Pulmonary artery endothelial cell (primary cell): ENCODE measurements around the gene HOXB3. TPM values are rescaled to one million over a fixed set of nuclear protein-coding genes. Genes with fewer than 3 reads are reported as not detected.
"Not testable (repeated sequence)": the region's sequence is repeated elsewhere in the genome, so short reads cannot be mapped to it uniquely, and the experiment has no call there.

Experiments used
- DNase-seq: peaks from one replicate; pipeline ENCODE4 v3.0.0-alpha.2; 2011; ENCODE audit warnings: low read depth, low spot score
- total RNA-seq: library from RNA; depleted of rRNA; stranded (reverse); fragments of >200 nt; gene quantifications from 2 replicates; pipeline ENCODE4 v1.2.3, GENCODE V29; 2014

The HOXB3 gene
- total RNA-seq, 1 donor from 2014 or later = 6.9 TPM

DNA sequence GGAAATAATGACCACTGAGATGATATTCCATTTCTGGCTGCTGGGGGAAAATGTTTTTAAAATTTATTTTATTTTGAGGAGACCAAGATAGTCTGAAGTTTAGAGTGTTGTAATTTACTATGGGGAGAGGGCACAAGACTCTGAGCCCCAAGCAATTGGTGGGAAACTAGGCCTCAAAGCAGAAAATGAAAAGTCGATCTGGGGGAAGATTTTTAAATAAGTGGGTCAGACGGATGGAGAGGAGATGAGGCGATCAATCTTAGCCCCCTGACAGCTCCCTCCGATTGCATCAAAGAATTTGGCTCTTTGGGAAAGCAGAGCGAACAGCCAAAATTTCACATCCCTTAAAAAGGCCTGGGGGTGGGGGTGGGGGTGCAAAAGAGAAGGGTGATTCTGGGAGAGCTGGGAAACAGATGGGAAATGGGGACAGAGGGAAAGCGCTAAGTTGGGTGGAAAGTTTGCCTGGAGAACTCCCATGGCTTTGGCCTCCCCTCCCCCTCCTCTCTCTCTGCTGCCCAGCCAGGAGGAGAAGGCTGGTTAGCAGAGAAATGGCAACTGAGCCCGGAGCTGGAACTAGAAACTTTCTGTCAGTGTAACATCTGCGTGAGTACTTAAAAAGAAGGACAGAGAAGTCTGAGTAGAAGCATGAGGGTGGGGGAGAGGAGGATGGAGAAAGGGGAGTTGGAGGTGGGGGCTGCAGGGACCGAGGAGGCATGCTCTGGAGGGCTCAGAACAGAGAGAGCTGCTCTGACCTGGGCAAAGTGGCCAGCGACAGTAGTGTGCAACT, 43.7 kb downstream of the HOXB3 start:
- DNase-seq = no peak

DNA sequence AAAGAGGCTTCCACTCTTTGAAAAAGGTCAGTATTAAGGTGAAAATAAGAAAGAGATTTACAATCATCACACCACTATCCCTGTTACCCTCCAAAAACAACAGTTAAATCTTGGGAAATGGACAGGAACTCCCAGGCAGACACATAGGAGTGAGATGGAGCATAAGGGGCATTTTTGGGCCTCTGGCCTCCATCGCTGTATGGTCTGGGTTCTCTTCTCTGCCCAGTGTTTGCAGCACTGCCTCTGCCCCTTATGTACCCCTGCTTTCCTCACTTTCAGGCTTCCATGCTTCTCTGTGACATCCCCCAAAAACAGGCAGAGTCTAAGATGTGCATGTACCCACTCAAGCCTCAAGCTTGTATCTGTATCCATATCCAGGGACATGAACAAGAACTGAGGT, 44.5 kb downstream of the HOXB3 start:
- DNase-seq = no peak

DNA sequence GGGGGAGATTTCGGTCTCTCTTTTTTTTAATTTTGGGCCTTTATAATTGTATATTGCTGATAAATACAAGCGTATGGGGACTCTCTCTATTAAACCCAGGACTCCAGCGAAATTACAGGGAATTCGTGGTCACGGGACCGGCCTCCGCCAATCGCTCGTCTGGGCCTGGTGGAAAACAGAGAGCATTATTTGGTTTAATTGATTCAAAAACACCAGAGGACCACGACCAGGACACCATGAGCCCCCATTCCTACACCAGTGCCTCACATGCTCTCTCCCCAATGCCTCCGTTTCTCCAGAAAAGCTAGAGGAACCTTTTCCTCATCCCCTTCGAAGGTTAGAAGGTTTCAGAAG, 45.0 kb downstream of the HOXB3 start, which contains the start of gene HOXB2:
Gene HOXB2, minus strand, starts transcription at position 88 of the 354 bp plus-strand sequence. CDS start 198 bp downstream, outside the sequence.
- DNase-seq = no peak

DNA sequence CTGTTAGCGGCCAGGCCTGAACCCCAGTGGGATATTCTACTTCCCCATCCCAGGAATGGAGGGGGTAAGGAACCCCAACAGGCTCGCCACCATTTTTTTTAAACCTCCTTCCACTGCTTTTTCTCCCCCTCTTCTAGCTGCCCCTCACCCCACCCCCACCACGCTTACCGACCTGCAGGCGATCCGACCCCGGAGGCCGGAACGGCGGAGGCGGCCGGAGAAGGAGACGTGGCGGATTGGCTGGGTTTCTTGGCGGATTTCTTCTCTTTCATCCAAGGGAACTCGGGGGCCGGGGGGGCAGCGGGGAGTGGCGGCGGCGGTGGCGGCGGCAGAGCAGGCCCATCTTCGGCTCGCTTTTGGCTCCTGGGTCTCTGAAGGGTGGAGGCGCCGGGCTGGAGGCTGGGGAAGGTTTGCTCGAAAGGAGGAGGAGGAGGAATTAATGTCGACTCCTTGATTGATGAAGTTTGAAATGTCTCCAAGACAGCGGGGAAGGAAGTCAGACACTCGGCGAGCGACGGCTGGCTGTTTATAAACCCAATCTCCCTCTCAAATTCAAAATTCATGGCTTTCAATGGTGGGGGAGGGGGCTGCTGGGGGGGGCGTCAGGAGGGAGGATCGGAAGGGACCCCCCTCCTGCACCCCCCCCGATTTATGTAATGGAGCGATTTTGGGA, 45.6 kb downstream of the HOXB3 start:
- DNase-seq = peak; percentile 47

DNA sequence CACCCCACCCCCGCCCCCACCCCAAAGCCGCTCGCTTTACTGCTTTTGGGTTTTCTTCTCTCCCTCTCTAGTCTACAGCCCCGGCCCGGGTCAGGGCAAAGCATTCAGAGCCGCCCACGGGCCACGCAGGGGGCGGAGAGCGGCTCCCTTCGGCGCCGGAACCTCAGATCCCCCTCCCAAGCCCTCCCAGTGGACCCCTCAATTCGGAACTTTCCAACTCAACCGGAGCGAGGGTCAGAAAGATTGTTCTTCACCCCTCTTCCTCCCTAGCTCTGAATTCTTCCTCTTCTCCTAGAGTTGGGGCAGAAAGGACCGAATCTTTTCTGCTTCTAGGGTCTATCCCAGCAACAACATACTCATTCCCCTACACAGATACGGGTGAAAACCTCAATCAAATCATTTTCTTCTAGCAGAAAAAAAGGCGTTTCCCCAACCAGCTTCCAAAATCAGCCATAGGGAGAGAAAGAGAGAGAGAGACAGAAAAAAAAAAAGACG, 46.1 kb downstream of the HOXB3 start:
- no peak for DNase-seq

DNA sequence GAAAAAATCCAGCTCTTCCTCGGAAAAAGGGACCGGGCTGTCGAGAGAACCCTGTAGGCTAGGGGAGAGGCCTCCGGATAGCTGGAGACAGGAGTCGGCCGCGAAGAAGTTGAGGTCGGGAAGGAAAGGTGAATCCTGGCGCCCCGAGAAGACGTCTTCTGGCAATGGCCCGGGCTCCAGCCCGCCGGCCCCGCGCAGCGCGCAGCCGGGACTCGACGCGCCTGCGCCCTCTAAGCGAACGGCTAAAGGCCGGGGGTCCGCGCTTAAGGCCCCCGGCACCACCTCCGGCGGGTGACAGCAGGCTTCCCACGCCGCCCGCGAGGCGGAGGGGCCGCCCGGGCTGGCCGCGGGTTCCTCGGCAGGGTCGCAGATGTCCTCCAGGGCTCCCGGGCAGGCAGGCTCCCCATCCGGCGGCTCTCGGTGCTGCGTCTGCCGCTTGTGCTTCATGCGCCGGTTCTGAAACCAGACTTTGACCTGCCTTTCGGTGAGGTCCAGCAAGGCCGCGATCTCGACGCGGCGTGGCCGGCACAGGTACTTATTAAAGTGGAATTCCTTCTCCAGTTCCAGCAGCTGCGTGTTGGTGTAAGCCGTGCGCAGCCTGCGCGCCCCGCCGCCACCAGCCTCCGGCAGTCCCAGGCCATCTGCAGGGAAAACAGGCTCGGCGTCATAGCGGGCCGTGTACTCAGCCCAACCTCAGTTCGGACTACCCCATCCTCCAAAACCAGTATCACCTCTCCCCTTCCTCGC, 46.8 kb downstream of the HOXB3 start:
- no peak for DNase-seq

DNA sequence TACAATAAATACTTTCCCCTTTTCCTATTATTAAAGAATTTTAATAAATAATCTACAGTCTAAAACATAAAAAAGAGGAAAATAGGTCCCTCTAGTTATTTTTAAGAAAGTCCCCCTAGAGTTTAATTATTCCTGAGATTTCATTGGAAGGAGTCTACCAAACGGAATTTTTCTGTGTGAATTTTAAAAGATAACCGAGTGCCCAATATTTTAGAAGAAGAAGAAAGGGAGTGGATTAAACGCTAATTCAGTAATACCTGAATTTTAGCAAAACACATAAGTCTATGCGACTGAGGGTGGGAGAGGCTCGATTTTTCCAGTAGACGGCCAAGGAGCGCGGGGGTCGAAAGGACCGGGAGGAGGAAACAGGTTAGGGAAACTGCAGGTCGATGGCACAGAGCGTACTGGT, 47.3 kb downstream of the HOXB3 start:
- DNase-seq = no peak

DNA sequence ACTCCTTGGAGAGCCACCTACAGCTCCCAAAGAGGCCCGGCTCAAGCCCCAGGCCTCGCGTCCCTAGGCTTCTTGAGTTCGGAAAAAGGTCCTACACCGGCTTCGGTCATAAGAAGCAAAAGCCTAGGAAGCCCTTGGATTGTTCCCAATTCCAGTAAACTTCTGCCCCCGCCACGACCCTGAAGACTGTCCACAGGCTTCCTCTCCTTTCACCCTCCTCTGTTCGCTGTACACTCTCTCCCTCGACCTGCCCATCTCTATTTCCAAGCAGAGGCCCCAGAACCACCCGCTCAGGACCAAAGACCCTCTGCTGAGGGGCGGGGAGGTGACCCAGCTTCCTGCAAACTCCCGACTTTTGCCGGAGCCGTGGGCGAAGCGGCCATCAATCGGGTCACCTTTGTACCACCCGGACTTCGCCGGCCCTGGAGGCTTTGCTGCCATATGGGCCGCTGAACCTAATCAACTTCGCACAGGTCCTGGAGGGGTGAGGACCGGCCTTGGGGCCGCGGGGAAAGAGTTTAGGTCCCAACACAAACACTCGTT, 47.9 kb downstream of the HOXB3 start:
- no peak for DNase-seq

DNA sequence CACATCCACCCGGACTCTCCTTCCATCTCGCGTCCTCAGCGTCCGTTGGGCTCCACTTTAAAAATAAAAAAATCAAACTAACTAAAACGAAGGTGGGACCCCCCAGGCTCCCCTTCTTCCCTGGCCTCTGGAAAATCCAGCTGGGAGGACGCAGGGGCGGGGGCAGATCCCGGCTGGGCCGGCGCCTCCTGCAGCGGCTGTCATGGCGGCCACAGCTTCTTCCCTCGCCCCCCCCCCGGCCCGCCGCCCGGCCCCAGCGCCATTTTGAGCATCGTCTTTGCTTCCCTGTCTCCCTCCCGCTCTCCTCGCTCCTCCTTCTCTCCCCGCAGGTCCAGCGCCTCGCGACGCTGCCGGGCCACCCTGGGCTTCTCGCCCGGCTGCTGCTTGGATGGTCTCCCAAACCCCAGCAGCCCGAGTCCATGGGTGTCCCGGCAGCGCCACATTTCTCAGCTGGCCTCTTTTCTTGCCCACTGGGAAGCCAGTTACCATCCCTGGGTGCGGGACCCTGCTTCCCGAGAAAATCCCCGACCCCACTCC, 48.4 kb downstream of the HOXB3 start:
- no peak for DNase-seq

DNA sequence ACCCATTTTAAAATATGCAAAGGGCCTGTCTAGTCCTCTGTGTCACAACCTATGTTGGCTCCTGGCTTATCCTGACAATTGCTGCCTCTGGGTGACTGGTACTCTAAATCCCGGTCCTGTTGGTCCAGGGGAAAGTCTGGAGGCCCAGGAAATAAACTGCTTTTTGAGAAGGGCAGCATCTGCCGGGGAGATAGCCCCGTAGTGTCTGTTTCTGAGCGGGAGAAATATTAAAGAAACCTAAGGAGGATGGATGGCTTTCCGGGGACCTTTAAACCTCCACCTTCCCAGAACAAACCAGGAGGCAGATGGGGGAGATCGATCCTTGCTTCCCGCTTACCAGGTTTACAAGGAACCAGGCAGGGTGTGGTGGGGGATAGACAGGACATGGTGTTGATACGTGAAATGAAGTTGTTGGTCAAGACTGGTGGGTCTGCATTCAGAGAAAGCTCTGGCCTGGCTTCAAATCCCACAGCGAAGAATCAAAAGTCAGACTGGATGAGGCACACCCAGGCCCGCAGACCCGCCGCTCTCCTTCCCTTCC, 48.9 kb downstream of the HOXB3 start:
- DNase-seq = no peak

DNA sequence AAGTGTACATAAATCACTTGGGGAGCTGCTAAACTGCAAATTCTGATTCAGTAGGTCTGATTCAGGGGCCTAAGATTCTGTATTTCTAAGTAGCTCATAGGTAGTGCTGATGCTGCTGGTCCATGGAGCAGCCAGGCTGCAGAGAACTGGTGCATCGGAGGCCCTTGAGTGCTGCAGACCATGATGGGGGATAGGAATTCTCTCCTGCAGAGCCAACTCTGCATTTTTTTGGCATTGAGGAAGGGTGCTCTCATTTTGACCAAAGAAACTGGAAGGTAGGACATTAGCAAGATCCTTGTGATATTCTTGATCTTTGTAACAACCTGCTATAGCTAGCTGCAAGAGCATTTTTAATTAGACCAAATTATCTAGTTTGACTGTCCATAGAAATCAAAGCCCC, 49.8 kb downstream of the HOXB3 start:
- no peak for DNase-seq

DNA sequence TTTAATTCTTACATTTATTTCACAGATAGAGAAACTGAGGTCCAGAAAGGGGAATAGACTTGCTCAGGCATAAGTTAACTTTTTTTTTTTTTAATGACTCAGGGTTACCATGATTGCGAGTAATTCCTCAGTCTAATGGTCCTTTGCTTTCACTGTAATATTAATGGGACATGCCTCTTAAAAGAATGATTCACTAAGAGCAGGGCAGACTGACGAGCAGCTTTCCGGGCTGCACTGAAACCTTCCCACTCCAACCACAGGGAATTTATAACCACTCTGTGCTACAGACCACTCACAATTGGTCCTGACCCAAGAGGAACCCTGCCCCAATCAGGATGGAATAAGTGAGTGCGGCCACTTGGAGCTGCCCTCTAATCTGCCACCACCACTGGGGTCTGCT, 50.9 kb downstream of the HOXB3 start:
- no peak for DNase-seq

DNA sequence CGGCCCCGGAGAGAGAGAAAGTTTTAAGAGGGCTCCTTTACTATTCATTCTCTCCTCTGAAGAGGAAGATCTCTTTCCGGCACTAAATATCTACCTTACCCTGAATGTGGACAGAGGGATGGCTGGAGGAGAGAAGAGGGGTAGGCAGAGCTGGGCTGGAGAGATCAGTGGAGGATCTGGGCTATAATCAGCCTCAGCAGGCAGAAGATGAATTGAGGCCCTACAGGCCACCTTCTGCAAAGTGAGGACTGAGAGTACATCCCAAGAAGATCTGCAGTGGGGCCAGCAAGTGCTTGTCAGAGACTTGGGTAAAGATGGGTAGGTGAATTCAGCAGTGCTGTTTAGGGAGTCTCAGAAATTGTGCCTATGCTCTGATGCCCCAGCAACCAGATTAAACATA, 52.7 kb downstream of the HOXB3 start:
- no peak for DNase-seq

DNA sequence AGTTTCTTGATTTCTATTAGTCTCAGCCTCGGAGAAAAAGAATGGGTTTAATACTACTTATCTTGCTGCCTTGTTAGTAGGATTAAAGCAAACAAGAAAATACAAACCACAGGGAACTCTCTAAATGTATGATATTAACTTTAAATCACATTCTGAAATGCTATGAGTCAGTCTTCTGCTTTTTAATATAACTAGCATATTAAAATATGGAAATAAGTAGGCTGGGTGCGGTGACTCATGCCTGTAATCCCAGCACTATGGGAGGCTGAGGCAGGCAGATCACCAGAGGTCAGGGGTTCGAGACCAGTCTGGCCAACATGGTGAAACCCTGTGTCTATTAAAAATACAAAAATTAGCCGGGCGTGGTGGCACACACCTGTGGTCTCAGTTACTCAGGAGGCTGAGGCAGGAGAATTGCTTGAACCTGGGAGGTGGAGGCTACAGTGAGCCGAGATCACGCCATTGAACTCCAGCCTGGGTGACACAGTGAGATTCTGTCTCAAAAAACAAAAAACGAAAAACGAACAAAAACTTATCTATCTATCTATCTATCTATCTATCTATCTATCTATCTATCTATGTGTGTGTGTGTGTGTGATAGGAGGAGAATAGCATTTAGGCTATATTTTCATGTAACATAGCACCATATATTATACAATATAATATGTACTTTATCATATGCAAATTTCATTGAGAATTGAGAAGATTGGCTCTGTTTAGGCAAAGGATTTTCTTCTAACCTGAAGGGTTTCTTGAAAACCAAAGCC, 54.1 kb downstream of the HOXB3 start:
- not testable (repeated sequence) for DNase-seq

DNA sequence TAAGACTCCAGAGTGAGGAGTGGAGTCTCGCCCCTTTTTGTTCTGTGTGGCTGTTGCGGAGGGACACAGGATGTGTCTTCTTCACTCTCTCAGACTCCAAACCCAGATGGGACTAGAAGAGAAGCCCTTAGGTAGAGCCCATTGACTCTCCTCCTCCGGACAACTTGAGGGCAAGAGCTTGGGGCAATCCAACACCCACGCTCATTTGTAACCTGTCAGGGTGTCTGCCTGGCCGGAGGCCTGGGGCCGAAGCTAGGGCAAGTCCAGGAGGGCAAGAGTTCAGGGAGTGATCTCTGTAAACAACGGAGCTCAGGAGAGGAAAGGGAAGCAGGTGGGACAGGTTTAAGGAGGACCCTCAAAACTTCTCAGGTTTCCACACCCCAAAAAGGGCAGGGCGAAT, 57.8 kb downstream of the HOXB3 start:
- DNase-seq = no peak

DNA sequence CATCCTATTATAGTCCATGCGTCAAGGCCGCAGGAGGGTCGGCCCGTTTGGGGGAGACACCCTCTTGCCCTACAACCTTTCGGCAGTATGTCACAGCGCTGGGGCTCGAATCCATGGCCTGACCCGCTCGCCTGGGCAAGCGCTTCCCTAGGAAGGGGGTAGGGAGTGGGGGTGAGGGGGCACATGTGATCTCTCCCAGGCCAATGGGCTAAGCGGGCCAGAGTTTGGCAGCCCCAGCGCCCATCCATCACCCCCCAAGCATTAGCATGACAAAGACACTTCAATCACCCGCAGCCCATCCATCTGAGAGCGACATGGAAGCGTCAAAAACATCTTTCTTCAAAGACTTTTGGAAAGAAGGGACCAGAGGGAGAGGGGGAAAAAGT, 59.2 kb downstream of the HOXB3 start, which contains the start of gene HOXB1:
Gene HOXB1, minus strand, starts transcription at position 125 of the 386 bp plus-strand sequence. Its CDS starts 107 bp downstream, at position 18.
- DNase-seq = no peak

DNA sequence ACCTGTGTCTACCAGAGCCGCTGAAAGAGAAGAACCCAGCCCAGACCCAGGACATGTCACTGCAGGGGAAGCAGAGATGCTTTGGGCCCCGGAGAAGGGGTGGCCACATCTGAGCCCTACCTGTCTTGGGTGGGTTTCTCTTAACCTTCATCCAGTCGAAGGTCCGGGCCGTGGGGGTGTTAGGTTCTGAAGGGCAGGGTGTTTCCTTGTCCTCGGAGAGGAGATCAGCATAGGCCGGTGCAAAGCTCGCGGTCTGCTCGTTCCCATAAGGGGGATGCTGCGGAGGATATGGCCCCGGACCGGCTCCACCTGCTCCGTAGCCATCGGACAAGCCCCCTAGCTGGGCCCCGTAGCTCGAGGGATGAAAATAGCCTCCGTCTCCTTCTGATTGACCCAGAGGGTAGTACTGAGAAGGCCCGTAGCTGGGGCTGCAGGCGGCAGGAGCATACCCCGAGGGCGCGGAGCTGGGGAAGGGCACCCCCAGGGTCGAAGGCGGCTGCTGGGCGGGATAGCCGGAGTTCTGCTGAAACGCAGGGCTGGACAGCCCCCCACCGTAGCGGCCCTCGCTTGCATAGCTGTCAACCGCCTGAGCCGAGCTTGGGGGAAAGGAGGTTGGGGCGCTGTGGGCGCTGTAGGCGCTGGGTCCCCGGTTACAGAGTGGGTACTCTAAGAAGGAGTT, 59.7 kb downstream of the HOXB3 start:
- DNase-seq = no peak

DNA sequence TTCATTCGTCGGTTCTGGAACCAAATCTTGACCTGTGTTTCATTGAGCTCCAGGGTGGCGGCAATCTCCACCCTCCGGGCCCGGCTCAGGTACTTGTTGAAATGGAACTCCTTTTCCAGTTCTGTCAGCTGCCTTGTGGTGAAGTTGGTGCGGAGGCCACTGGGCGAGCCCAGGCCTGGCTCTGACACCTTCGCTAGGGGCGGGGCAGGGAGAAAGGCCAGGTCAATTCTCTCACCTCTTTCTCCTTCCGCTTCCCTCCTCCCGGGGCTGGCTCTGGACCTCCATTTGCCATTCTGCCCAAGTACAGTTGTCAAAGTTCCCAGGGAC, 60.4 kb downstream of the HOXB3 start:
- DNase-seq = no peak

DNA sequence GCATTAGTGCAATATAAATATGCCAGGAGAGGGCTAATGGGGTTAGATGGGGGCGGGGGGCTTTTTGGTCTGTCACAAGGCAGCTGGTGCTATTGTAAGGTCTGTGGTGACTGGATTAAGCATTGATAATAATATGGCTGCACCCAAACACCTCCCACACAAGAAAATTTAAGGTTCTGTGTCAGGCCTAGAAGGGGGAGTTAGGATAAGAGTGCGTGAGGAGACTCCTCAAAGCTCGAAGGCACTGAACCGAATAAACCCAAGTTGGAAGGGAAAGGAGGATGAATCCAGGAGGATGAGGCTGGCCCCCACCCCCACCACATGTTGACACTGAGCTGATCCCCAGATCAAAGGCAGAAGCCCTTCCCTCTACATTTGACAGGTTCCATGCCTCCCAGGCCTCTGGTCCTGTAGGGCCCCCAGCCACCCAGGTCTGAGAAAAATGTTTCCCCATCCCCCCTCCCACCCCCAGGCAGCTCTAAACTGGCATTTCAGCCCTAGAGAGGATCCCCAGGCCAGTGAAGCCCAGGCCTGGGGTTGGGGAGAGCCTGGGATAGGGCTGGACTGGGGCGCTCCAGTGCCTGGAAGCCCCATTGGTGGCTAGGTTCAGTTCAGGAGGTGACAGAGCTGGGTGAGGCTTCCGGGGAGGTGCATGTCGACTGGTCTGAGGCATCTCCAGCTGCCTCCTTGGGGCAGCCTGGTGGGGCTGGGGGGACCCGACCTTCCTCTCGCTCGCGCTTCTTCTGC, 60.9 kb downstream of the HOXB3 start:
- no peak for DNase-seq
